Astrocyte of the cerebellum (primary cell): Measurements from ENCODE around the gene MED13L.

Experiments
- DNase-seq: peaks from one replicate; pipeline ENCODE4 v3.0.0-alpha.2; 2011; ENCODE audit warnings: low read depth
- H3K4me3 ChIP-seq: 2 replicates; pipeline ENCODE4 v1.5.1; 2011; ENCODE audit warnings: mild to moderate bottlenecking, low read depth, low read length, moderate library complexity
- in situ Hi-C: cut with HindIII; loops from 2 replicates; pipeline ENCODE4 v1.10.0; 2017; ENCODE audit warnings: low sequenced_read_pairs
- TF ChIP-seq, protein P1 (sequence below): IDR thresholded peaks from 2 replicates; pipeline ENCODE4 v1.5.1; 2012; ENCODE audit warnings: low read length, low read depth, moderate library complexity, mild to moderate bottlenecking; ENCODE audit errors: missing control alignments

MED13L gene

DNA sequence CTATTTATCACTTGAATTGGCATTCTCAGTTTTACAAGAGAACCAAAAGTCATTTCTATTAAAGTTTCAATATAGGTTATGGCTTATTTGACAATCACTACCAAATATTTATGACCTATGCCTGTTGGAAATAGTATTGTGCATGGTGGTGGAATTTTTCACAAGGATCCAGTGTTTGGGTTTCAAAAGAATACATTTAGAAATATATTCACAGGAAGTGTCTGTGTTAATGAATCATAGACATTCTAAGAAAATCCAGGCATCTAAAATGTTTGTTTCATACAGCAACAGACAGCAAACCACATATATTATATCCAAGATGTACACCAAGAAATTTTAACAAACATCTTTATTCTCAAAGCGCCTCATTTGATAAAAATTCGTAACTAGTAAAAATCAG, 92.7 kb downstream of the MED13L start:
- no peak overlapping the region for H3K4me3 ChIP-seq
- in situ Hi-C loops: no loop called here
- TF ChIP-seq, protein P1, sequence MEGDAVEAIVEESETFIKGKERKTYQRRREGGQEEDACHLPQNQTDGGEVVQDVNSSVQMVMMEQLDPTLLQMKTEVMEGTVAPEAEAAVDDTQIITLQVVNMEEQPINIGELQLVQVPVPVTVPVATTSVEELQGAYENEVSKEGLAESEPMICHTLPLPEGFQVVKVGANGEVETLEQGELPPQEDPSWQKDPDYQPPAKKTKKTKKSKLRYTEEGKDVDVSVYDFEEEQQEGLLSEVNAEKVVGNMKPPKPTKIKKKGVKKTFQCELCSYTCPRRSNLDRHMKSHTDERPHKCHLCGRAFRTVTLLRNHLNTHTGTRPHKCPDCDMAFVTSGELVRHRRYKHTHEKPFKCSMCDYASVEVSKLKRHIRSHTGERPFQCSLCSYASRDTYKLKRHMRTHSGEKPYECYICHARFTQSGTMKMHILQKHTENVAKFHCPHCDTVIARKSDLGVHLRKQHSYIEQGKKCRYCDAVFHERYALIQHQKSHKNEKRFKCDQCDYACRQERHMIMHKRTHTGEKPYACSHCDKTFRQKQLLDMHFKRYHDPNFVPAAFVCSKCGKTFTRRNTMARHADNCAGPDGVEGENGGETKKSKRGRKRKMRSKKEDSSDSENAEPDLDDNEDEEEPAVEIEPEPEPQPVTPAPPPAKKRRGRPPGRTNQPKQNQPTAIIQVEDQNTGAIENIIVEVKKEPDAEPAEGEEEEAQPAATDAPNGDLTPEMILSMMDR: no peak
- DNase-seq: no peak

DNA sequence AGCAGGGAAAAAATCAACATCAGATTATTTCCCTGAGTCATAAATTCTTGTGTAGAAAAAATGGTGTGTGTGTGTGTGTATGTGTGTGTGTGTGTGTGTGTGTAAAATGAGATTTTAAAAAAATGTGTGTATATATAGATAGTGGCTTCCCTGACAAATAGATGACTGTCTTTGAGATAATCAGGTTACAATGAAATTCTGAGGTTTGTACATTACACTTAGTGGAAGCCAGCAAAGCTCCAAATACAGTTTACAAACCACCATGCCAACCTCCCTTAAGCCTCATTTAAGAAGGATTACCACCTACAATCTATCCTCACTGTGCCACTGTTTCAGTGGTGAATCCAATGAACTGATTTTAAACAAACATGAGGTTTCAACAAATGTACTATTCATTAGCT, 93.8 kb downstream of the MED13L start:
- in situ Hi-C loops: no loop called here
- no peak for DNase-seq
- TF ChIP-seq, protein P1: no peak
- no peak overlapping the region for H3K4me3 ChIP-seq

DNA sequence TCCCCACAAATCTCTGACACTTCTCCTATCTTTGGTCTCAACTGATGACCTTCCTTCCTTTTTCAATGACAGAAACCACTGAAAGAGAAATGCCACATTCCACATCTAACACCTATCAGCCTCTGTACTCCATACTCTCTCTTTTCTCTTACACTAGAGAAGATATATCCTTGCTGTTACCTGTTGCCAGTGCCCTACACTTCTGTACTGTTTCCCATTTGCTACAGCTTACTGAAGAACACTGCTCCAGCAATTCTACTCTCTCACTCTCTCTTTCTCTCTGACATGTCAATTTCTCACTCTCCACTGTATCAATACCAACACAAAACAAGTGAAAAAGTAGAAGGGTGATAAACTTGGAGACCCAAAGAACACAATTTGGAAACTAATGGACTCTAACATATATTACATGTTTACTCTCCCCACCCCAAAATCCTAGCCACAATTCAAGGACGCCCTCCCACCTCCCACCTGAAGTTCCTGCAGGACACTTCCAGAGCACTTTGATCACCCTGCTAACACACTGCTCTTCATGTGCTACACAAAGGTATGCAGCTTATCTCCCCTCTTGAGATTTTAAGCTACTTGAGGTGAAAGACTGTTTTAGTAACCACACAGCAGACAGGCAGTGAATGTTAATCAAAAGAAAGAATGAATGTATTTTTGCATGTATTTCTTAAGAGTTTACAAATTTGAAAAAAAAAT, 95.0 kb downstream of the MED13L start:
- H3K4me3 ChIP-seq: no peak overlapping the region
- in situ Hi-C loops: no loop called here
- DNase-seq: no peak

DNA sequence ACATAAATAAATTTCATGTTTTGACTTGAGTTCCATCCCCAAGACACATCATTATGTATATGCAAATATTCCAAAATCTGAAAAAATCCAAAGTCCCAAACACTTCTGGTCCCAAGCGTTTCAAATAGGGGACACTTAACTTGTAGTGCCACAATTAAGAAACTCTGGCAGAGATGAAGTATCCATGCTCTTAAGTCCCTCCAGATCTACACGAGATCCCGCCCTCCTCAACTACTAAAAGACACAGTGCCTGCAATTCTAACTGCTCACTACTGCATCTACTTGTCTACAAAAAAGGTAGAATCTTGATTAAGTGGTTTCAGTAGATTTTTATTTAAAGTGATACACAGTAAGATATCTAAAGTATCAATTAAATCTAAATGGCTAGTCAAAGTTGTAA, 97.0 kb downstream of the MED13L start:
- TF ChIP-seq, protein P1: no peak
- no peak for DNase-seq
- in situ Hi-C loops: no loop called here
- no peak overlapping the region for H3K4me3 ChIP-seq

More for the DNA sequence above, 95.0 kb downstream of the MED13L start:
- TF ChIP-seq, protein P1: no peak

DNA sequence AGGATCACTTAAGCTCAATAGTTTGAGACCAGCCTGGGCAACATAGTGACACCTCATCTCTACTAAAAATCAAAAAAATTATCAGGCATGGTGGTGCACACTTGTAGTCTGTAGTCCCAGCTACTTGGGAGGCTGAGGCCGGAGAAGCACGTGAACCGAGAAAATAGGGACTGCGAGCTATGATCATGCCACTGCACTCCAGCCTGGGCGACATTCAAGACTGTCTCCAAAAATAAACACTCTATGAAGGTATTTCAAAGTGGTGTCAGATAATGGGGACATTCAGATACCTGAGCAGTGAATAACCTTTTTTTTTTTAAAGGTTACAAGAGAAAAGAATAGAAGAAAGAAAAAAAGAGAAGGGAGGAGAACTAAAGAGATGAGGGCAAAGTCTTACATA, 98.1 kb downstream of the MED13L start:
- no peak overlapping the region for H3K4me3 ChIP-seq
- TF ChIP-seq, protein P1: no peak
- DNase-seq: no peak
- in situ Hi-C loops: no loop called here

DNA sequence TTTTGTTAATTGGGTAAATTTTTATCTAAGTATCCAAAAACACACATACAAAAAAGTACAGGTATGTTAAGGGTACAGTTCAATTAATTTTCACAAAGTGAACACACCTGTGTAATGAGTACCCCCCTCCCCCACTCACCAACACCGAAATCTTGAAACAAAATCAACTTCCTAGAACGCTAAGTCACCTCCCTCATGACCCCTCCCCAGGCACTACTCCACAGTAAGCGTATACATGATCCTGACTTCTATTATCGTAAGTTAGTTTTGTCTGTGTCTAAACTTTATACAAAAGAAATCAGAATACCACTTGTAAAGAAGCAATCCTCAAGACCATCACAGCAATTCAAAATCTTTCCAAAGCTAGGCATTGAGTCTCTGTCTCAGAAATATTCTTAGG, 100.5 kb downstream of the MED13L start:
- H3K4me3 ChIP-seq: no peak overlapping the region
- TF ChIP-seq, protein P1: no peak
- DNase-seq: no peak
- in situ Hi-C loops: no loop called here
